TTC549 (cell line): ENCODE results near the gene DTX4.

Experiments
- FAIRE-seq: peaks from 2 replicates; lab custom pipeline; 2012; peaks lifted over from hg19 to GRCh38; lab: Jason Lieb, UNC

Gene DTX4

DNA sequence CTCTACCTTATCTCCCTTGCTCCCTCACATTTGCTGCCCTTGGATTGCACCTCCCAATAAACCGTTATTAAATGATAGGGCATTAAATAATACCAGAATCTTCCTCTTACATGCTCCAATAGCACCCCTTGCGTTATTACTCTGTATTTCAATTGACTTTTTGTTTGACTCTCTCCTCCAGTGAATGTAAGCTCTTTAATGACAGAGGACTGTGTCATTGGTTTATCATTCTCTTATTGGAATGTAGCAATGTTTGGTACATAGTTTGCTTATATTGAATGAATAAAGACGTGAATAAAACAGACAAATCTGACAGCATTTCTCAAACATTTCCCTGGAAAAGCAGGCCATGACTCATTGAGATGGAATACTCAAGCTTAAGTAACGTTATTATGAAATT lies 49.5 kb downstream of the DTX4 start:
- no peak for FAIRE-seq

DNA sequence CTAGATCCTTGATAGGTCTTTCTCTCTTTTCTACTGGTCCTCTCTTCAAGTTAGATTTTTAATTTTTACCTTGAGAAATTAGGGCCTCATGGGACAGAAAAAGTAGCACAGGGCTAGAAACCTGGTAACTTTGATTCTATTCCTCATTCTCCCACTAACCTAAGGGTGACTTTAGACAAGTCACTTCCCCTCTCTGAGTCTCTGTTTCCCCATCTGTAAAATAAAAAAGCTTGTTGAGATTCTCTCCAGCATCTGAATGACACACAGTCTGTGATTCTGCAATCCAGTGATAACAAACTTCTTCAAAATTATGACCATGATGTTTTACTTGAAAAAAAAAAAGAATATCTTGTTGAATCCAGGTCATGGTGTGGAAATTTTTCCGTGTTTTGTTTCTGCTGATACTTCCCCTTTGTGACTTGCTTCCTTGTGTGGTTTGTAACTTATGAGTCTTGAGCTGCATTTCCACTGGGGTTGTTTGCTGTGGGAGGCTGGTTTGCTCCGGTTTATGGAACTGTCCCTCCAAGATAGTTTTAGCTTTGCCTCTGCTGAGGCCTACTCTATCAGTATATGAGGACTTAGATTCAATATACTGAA lies 50.6 kb downstream of the DTX4 start:
- no peak for FAIRE-seq

DNA sequence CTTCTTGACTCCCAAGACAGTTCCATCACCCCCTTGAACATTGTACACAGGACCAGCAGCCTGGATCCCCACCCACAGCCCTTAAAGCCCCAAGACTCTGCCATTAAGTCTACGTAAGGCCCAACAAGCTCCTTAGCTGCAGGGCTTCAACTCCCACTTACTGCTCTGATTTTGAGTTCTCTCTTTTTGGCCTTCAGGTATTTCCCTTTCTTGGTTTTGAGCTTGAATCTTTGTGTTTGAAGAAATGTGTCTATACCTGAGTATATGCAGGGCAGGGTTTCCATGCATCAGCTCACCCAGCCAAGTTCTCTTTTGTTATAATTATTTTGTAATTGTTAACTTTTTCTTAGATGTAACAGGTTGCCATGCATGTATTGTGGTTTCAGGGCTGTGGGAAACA lies 51.2 kb downstream of the DTX4 start:
- no peak for FAIRE-seq

DNA sequence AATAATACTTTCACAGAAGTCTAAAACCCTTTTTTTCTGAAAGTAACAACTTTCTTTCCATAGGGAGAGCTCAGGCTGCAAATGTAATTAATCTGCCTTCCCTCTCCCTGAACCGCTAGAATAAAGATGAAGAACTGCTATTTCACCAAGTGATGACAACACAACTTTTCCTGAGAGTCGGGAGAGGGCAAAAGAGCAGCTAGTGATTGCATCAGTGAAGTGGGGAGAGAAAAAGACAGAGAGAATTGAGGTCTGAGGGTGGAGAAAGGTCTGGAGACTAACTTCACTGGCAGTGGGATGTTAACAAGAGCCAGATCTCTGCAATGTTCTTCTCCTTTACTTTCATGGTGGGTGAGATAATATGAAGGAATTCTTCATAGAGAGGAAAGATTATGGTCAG lies 51.7 kb downstream of the DTX4 start:
- no peak for FAIRE-seq

DNA sequence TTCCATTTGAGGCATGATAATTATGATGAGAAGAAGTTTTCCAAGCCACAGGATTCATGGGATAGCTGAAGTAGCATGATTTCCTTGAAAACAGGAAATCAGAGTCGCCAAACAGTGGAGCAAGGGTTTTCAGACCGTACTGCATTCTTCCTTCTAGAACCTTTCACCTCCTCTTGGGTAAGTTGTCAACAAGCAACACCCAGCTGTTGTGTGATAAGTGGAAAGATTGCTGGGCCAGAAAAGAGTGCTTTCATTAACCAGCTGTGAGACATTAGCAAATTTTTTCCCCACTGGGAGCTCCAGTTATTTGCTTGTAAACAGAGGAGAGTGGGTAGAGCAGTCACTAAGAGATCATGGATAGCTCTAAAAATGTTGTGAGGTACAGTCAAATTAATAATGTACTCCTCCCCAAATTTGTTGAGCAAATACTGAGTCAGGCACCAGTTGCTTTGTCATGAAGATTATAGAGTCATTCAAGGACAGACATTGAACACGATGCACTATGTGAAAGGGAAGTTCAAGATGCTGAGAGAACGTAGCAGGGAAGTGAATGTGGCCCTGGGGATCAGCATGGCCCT lies 52.5 kb downstream of the DTX4 start:
- no peak for FAIRE-seq

DNA sequence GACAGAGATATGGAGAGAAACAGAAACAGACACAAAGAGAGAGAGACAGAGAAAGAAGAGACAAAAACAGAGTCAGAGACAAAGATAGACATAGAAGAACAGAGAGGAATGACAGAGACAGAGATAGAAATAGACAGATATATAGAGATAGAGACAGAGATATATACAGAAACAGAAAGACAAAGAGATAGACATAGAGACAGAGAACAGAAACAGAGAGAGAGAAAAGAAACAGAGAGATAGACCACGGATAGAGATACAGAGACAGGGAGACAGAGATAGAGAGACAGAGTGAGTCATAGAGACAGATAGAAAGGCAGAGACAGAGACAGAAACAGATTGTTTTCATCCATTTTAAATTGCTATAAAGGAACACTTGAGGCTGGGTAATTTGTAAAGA lies 53.1 kb downstream of the DTX4 start:
- no peak for FAIRE-seq

DNA sequence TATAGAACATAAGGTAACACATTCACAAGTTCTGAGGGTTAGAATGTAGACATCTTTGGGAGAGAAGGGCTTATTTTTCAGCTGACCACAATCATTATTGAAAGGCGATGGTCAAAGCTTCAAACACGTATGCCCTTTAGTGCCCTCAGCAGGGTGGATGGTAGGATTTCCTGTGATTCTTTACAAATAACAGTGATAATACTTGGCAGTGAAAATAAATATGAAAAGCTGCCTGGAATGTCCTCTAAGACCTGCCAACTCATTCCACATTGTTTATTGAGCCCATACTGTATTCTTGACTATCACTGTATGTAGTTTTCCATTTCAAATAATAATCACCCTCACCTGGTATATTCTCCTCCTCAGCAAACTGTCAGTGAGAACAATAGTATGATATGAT lies 54.5 kb downstream of the DTX4 start:
- FAIRE-seq: no peak

DNA sequence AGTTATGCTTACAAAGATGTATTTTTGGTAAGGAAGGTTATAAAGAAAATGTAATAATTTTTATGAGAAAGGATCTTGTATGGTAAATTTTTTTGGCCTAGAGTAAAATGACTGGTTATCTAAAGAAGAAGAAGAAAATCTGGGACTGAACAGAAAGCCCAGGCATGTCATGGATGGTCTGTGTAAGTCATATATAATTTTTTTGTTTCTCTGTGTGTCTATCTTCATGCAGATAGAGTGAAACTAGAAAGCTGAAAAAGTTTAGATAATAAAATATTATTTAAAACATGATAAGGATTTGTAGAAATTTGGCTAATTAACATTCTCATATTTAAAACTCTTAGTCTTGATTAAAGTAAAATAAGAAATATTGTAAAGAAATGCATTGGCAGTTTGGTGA lies 68.4 kb downstream of the DTX4 start:
- FAIRE-seq: peak; percentile 3

DNA sequence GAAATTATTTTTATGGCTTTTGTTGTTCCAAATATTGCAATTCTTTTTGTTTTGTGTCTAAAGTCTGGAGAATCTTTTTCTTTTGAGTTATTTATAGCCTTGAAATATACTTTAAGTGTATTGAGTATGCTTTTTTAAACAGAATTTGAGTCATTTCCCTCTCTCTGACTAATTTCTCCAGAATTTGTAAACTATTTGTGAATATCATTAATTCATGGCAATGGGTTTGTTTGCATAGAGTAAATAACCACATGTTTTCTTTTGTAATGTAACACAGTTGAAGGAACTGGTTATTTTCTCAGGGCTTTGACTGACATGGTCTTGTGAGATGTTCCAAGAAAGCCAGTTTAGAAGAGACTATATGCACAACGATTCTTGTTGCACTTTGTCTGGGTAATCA lies 71.7 kb downstream of the DTX4 start:
- no peak for FAIRE-seq

DNA sequence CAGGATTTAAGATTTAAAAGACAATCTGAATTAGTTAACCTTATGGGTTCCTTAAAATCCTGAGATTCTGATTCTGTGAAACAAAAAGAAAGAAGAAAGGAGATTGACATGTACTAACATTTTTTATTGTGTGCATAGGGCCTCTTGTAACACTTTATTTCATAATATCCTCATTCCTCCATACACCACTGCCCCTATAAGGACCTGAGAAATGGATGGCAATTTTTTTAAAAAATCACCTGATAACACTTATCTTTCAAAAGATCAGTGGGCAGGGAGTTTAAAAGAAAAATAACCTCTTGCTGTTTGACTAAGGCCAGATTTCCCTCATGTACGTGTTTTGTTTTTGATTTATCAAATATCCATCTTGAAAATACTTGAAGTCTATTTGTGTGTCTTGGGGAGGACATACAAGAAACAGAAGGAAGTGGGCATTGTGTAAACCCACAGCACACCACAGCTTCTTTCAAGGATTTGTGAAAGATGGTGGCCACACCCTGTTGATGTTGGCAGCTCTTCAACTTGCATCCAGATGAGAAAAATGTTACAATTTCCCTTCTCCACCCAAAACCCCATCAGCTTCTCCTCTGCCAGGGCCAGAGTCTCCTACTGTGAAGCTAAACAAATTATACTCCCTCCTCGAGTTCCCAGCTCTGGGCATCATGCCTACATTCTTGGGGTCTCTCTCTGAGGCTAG lies 75.7 kb downstream of the DTX4 start:
- FAIRE-seq: no peak

DNA sequence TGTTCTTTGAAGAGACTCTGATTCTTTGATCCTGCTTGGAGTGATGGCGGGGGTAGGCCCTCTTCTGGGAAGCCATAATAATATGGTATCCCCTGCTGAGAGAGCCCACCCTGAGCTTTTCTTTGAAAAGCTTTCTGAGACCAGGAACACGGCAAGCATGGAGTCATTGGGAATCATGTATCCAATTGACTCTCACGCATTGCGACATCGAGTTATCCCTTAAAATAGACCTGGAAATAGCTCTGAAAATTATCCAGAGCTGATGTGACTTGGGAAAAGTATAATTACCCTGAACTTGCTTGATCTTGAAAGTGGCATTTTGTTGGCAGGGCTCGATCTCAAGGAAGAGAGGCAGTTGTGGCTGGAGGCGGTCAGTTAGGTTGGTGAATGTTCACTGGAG lies 77.6 kb downstream of the DTX4 start:
- FAIRE-seq: no peak

DNA sequence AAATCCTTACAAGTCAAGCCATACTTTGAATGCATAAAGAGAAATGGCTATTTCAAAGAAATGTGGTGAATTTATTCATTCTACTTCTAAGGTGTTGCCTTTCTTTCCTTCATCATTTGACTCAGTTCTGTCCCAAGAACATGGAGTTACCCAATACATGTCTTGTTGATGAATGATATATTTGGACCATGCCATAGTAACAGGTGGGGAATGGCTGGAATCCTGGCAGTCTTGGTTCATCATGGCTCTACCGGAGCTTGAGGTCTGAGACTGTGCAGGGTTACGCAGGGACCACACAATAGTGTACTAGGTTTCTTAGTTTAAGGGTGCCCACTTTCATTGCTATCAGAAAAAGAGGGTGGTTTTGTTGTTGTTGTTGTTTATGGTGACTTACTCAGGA lies 81.1 kb downstream of the DTX4 start:
- FAIRE-seq: no peak

DNA sequence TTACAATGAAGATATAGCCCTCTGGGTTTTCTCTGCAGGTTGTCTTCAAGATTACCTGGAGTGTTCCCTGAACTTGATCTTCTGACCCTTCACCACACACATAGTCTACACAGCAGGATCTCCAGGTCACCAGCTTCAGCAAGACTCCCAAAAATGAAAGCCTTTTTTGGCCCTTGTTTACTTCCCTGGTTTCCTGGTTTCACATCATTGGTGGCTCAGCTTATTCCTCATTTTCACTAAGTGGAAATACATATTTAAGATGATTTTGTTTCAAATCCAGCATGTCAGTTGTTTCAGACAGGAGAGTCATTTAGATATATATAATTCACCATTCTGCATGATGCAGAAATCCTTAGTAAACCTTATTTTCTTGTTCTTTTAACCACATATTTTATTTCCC lies 82.4 kb downstream of the DTX4 start:
- no peak for FAIRE-seq

DNA sequence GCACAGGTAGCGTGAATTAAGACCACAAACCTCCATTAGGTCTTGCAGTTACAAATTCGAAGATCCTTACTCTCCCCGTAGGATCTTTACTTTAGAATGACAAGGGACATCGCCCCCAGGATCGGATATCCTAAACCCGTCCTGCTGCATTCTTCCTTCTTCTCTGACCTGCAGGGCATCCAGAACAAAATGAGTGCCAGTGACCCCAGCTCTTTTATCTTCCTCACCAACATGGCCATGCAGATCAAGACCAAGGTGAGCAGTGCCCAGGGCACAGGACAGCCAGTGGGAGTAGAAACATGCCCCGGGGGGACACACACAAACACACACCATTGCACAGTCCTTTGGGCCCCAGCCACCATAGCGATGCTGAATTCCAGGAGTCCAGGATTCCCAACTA lies 83.3 kb downstream of the DTX4 start:
- FAIRE-seq: no peak
